Kidney glomerular epithelial cell (primary cell): Measurements from ENCODE around the gene TSPOAP1.

Experiments used
- DNase-seq: peaks from one replicate; lab custom pipeline; 2025; lab: John Stamatoyannopoulos, UW

The TSPOAP1 gene

GRCh38 chr17:58328195-58329034 is at the start of gene TSPOAP1:
TSPOAP1 (minus strand) TSS chr17:58328795; CDS start chr17:58327920, 875 bp downstream.
- DNase-seq: no peak

GRCh38 chr17:58377661-58378060 is 49.1 kb upstream of the TSPOAP1 start:
- no peak for DNase-seq

- DNase-seq: no peak
Measured at GRCh38 chr17:58377093-58377601, 48.6 kb upstream of the TSPOAP1 start.

GRCh38 chr17:58376472-58377000 is 47.9 kb upstream of the TSPOAP1 start:
- DNase-seq: no peak

- DNase-seq: no peak
Measured at GRCh38 chr17:58375811-58376210, 47.2 kb upstream of the TSPOAP1 start.

GRCh38 chr17:58375256-58375655 is 46.7 kb upstream of the TSPOAP1 start:
- no peak for DNase-seq

GRCh38 chr17:58373923-58374322 is 45.3 kb upstream of the TSPOAP1 start:
- no peak for DNase-seq

GRCh38 chr17:58373003-58373402 is 44.4 kb upstream of the TSPOAP1 start:
- DNase-seq: no peak

- DNase-seq: no peak
Measured at GRCh38 chr17:58371300-58371950, 42.8 kb upstream of the TSPOAP1 start.

GRCh38 chr17:58370716-58371115 is 42.1 kb upstream of the TSPOAP1 start:
- no peak for DNase-seq

GRCh38 chr17:58370309-58370708 is 41.7 kb upstream of the TSPOAP1 start:
- no peak for DNase-seq

GRCh38 chr17:58369214-58370031 is 40.8 kb upstream of the TSPOAP1 start:
- no peak for DNase-seq

- no peak for DNase-seq
Measured at GRCh38 chr17:58368860-58369213, 40.2 kb upstream of the TSPOAP1 start.

- DNase-seq: no peak
Measured at GRCh38 chr17:58367461-58367860, 38.9 kb upstream of the TSPOAP1 start.

- no peak for DNase-seq
Measured at GRCh38 chr17:58365980-58366595, 37.5 kb upstream of the TSPOAP1 start.

GRCh38 chr17:58365185-58365979 is 36.8 kb upstream of the TSPOAP1 start:
- no peak for DNase-seq

GRCh38 chr17:58364270-58364942 is 35.8 kb upstream of the TSPOAP1 start:
- DNase-seq: no peak

- DNase-seq: no peak
Measured at GRCh38 chr17:58363457-58364185, 35.0 kb upstream of the TSPOAP1 start.

- no peak for DNase-seq
Measured at GRCh38 chr17:58362368-58363014, 33.9 kb upstream of the TSPOAP1 start.
